Measurements from ENCODE around the gene ACVR1C.
A peak's percentile ranks its signal among the peaks of the same experiment; 100 is the strongest.

Gene ACVR1C

GRCh38 chr2:157492189-157492773, 136.4 kb downstream of the ACVR1C start:
- peak overlapping the region; percentile 31 for H3K27ac Mint-ChIP-seq
- H3K9me3 Mint-ChIP-seq (ENCODE audit: low read depth): no peaks in the 10 kb centered on the region
- no peak overlapping the region for H3K4me3 Mint-ChIP-seq
- H3K27me3 Mint-ChIP-seq: no peaks in the 10 kb centered on the region
- peaks cover 63% of the 10 kb centered on the region for H3K4me1 Mint-ChIP-seq (ENCODE audit: low read depth)
- no peaks in the 10 kb centered on the region for H3K36me3 Mint-ChIP-seq

GRCh38 chr2:157489983-157490382, 138.7 kb downstream of the ACVR1C start:
- Mint-ChIP-seq H3K4me3 (no peak overlapping the region), H3K36me3 (peaks cover under 1% of the 10 kb centered on the region), H3K4me1 (ENCODE audit: low read depth) (peaks cover 83% of the 10 kb centered on the region), H3K27ac (peak overlapping the region; percentile 29), H3K9me3 (ENCODE audit: low read depth) (no peaks in the 10 kb centered on the region), H3K27me3 (no peaks in the 10 kb centered on the region)

DNA sequence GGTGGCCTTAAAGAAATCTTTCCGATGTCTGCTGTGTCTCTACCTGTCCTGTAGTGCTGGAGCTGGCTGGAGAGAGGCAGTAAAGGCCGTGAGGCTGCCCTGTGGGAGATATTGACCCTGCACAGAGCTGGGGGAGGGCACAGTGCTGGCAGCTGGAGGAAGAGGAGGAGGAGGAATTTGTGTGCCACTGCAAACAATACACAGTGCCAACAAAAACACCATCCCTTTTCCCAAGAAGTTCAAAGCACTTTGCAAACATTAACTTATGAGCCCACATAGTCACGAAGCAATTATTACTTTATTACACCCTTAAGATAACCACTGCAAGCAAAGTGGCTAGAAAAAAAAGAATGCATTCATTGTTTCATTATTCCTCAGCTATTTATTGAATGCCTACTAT, 139.8 kb downstream of the ACVR1C start:
- Mint-ChIP-seq H3K9me3 (ENCODE audit: low read depth) (no peaks in the 10 kb centered on the region), H3K4me3 (no peak overlapping the region), H3K36me3 (peaks cover 4% of the 10 kb centered on the region), H3K27ac (peak overlapping the region; percentile 86), H3K4me1 (ENCODE audit: low read depth) (peaks cover 85% of the 10 kb centered on the region), H3K27me3 (no peaks in the 10 kb centered on the region)

DNA sequence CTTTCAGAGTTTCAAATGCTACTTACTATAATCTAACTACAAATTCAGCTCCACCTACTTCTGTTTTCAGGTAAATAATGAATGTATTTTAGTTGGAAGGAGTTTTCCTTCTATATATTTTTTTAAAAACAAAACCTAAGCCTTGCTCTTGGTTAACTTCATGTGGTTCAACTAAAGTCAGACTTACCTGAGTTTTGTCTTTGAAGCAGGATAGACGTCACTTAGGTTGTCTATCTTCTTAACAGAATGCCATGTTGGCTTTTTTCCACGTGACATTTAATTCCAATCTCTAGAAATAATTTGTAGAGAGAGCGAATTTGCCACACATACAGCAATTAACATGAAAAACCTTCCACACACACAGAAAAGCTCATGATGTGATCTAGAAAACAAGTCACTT, 140.9 kb downstream of the ACVR1C start:
- H3K27ac Mint-ChIP-seq: peak overlapping the region; percentile 91
- peaks cover 4% of the 10 kb centered on the region for H3K36me3 Mint-ChIP-seq
- H3K27me3 Mint-ChIP-seq: no peaks in the 10 kb centered on the region
- peaks cover 77% of the 10 kb centered on the region for H3K4me1 Mint-ChIP-seq (ENCODE audit: low read depth)
- no peaks in the 10 kb centered on the region for H3K9me3 Mint-ChIP-seq (ENCODE audit: low read depth)
- H3K4me3 Mint-ChIP-seq: peak overlapping the region; percentile 69

DNA sequence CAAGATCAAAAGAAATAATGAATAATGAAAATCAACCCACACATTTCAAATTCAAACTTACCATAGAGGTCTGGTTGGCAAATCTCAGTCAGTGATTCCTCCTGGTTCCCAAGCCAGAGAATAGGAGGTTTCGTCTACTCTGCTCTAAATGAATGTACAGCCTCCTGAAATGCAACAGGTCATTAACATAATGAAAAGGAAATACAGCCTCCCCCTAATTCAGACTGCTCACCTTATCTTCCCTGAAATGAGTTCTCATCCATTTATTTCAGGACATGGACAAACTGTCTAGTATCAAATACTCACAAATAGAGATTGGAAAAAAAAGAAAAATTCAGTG, 141.4 kb downstream of the ACVR1C start:
- Mint-ChIP-seq H3K36me3 (peaks cover 4% of the 10 kb centered on the region), H3K4me1 (ENCODE audit: low read depth) (peaks cover 76% of the 10 kb centered on the region), H3K27ac (peak overlapping the region; percentile 91), H3K27me3 (no peaks in the 10 kb centered on the region), H3K4me3 (peak overlapping the region; percentile 69), H3K9me3 (ENCODE audit: low read depth) (no peaks in the 10 kb centered on the region)

GRCh38 chr2:157486596-157487270, 141.9 kb downstream of the ACVR1C start:
- H3K36me3 Mint-ChIP-seq: peaks cover 4% of the 10 kb centered on the region
- H3K27ac Mint-ChIP-seq: peak overlapping the region; percentile 91
- peak overlapping the region; percentile 69 for H3K4me3 Mint-ChIP-seq
- H3K4me1 Mint-ChIP-seq (ENCODE audit: low read depth): peaks cover 74% of the 10 kb centered on the region
- no peaks in the 10 kb centered on the region for H3K27me3 Mint-ChIP-seq
- H3K9me3 Mint-ChIP-seq (ENCODE audit: low read depth): no peaks in the 10 kb centered on the region

- Mint-ChIP-seq H3K36me3 (peaks cover 6% of the 10 kb centered on the region), H3K4me3 (peak overlapping the region; percentile 56), H3K27me3 (no peaks in the 10 kb centered on the region), H3K9me3 (ENCODE audit: low read depth) (no peaks in the 10 kb centered on the region), H3K4me1 (ENCODE audit: low read depth) (peaks cover 76% of the 10 kb centered on the region), H3K27ac (peak overlapping the region; percentile 99)
Measured at GRCh38 chr2:157480182-157480961, 148.3 kb downstream of the ACVR1C start.

- peaks cover 3% of the 10 kb centered on the region for H3K36me3 Mint-ChIP-seq
- H3K4me1 Mint-ChIP-seq (ENCODE audit: low read depth): peaks cover 75% of the 10 kb centered on the region
- H3K4me3 Mint-ChIP-seq: peak overlapping the region; percentile 27
- H3K27me3 Mint-ChIP-seq: no peaks in the 10 kb centered on the region
- no peaks in the 10 kb centered on the region for H3K9me3 Mint-ChIP-seq (ENCODE audit: low read depth)
- H3K27ac Mint-ChIP-seq: peak overlapping the region; percentile 99
Measured at GRCh38 chr2:157479081-157480027, 149.3 kb downstream of the ACVR1C start.

DNA sequence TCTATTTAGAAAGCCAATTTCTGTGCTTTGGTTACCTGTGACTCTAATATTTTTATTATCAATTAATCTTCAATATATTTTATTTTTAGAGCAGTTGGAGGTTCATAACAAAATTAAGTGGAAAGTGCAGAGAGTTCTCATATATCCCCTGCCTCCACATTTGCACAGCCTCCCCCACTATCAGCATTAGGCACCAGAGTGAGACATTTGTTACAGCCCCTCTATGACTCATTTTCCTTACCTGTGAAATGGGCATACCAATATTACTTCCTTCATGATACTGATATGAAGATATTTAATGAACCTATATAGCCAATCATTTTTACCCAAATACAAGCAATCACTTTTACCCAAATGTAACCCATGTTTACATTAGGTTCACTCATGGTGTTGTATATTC, 150.7 kb downstream of the ACVR1C start:
- peaks cover 86% of the 10 kb centered on the region for H3K4me1 Mint-ChIP-seq (ENCODE audit: low read depth)
- H3K36me3 Mint-ChIP-seq: peaks cover 3% of the 10 kb centered on the region
- no peaks in the 10 kb centered on the region for H3K9me3 Mint-ChIP-seq (ENCODE audit: low read depth)
- H3K27me3 Mint-ChIP-seq: no peaks in the 10 kb centered on the region
- peak overlapping the region; percentile 99 for H3K27ac Mint-ChIP-seq
- H3K4me3 Mint-ChIP-seq: peak overlapping the region; percentile 41

DNA sequence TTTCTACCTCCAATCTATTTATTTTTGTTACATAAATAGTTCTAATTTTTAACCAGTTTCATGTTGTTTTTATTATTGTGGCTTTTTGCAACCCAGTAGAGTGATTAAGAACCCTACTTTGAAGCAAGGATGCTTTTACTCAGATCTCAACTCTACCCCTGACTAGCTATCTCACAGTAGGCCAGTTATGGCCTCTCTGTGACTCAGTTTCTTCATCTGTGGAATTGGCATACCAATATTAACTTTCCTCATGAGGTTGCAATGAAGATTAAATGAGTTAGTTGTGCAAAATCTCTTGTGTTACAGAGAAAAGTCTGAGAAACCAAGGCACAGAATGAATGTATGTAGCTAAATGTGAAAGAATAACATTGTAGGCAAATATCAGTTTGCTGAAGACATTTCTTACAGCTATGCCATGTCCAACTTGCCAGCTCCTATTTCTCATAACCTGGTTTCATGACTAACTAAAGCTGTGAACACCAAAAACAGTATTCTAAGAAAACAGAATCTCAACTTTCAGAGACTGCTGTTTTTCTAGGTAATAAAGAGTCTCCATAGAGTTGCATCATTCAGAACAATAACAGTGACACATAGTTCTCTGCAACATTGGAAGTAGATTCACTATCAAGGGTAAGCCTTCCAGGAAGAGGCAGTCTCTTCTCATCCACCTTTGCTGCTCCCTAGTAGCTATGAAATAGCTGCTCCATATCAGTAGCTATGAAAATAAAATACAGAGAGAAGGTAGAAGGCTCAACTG, 151.5 kb downstream of the ACVR1C start:
- H3K36me3 Mint-ChIP-seq: peaks cover 3% of the 10 kb centered on the region
- H3K27me3 Mint-ChIP-seq: no peaks in the 10 kb centered on the region
- peaks cover 86% of the 10 kb centered on the region for H3K4me1 Mint-ChIP-seq (ENCODE audit: low read depth)
- no peaks in the 10 kb centered on the region for H3K9me3 Mint-ChIP-seq (ENCODE audit: low read depth)
- peak overlapping the region; percentile 79 for H3K4me3 Mint-ChIP-seq
- peak overlapping the region; percentile 99 for H3K27ac Mint-ChIP-seq
